ENCODE results near the gene GPR153.

DNA sequence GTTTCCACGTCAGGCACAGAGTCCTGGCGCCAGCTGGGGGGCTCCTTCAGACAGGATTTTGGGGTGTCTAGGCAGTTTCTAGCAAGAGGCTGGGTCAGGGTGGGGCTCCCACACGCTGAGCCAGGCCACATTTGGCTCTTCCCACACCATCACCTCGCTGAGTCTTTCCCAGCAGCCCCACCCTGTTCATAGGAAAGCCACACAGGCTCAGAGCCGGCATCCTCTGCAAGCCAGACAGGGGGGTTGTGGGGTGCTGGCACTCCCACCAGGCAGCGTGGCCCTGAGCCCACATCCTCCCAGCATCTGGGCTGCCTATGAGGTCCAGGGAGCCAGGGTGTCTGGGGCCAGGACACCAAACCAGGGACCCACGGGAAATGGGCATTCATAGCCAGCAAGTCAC, 2.8 kb upstream of the GPR153 start:
- TF ChIP-seq, protein P1, sequence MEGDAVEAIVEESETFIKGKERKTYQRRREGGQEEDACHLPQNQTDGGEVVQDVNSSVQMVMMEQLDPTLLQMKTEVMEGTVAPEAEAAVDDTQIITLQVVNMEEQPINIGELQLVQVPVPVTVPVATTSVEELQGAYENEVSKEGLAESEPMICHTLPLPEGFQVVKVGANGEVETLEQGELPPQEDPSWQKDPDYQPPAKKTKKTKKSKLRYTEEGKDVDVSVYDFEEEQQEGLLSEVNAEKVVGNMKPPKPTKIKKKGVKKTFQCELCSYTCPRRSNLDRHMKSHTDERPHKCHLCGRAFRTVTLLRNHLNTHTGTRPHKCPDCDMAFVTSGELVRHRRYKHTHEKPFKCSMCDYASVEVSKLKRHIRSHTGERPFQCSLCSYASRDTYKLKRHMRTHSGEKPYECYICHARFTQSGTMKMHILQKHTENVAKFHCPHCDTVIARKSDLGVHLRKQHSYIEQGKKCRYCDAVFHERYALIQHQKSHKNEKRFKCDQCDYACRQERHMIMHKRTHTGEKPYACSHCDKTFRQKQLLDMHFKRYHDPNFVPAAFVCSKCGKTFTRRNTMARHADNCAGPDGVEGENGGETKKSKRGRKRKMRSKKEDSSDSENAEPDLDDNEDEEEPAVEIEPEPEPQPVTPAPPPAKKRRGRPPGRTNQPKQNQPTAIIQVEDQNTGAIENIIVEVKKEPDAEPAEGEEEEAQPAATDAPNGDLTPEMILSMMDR (IDR thresholded peaks at IDR 0.05) = no peak
- no peak for TF ChIP-seq POLR2A (IDR thresholded peaks at IDR 0.05)
